ENCODE results near the gene ATP6V0B.

DNA sequence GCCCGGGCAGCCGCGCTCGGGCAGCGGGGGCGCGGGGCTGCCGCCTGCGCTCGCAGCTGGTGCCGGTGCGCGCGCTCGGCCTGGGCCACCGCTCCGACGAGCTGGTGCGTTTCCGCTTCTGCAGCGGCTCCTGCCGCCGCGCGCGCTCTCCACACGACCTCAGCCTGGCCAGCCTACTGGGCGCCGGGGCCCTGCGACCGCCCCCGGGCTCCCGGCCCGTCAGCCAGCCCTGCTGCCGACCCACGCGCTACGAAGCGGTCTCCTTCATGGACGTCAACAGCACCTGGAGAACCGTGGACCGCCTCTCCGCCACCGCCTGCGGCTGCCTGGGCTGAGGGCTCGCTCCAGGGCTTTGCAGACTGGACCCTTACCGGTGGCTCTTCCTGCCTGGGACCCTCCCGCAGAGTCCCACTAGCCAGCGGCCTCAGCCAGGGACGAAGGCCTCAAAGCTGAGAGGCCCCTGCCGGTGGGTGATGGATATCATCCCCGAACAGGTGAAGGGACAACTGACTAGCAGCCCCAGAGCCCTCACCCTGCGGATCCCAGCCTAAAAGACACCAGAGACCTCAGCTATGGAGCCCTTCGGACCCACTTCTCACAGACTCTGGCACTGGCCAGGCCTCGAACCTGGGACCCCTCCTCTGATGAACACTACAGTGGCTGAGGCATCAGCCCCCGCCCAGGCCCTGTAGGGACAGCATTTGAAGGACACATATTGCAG lies 38.2 kb upstream of the ATP6V0B start:
- no peak for TF ChIP-seq GATA2 (IDR thresholded peaks at IDR 0.05; ENCODE audit: low read depth, low read length)
- no peak for TF ChIP-seq GATA3 (IDR thresholded peaks at IDR 0.05; ENCODE audit: low read depth, low read length)

Data from SH-SY5Y (cell line).